ENCODE results near the gene COL1A1.

Gene COL1A1

DNA sequence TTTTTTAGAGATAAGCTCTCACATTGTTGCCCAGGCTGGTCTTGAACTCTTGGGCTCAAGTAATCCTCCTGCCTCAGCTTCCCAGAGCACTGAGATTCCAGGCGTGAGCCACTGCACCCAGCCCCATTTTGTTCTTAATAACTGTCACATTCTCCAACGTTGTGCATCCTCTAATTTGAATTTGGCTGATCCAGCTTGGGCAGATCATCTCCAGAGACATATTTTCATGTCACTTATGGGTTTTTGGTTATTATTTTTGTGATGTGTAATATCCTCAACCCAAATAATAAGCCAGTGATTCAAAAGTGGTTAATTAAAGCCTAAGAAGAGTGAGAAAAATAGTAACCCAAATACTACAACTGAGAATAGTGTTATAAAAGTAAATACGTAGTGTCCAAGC is 16.2 kb upstream of the COL1A1 start:
- DNase-seq (ENCODE audit: low read depth) = no peak
- no peak for TF ChIP-seq CTCF (IDR thresholded peaks at IDR 0.05; ENCODE audit: insufficient read depth, low read depth, low read length, missing control alignments)
- H3K4me3 ChIP-seq (ENCODE audit: low read depth, low read length) = no peak overlapping the region

DNA sequence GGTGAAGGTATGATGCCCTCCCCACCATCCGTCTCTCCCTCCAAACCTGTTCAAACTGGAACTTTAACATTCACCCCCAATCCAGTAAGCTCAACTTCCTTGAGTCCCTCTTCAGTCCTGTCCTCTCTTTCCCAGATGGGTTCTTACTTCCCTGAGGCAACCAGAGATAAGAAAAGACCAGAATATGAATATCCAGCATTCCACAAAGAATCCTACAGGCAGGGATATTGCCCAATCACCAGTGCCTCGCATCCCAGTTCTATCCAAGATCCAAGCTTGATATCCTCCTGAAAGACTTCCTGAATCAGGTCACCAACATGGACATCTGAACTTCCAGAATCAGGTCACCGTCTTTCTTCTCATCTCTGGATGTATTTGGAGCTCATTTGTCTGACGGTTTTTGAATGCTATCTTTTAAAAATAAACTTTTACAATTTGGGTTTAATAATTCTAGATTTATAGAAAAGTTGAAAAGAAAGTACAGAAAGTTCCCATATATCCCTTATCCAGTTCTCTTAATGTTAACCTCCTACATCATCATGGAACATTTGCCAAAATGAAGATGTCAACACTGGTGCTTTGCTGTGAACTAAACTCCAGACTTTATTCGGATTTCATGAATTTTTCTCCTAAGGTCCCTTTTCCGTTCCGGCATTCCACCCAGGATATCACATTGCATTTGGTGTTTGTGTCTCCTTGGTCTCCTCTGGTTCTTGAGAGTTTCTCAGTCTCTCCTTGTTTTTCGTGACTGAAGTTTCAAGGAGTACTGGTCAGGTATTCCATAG is 13.7 kb upstream of the COL1A1 start:
- no peak overlapping the region for H3K4me3 ChIP-seq (ENCODE audit: low read depth, low read length)
- TF ChIP-seq CTCF (IDR thresholded peaks at IDR 0.05; ENCODE audit: insufficient read depth, low read depth, low read length, missing control alignments) = no peak
- no peak for DNase-seq (ENCODE audit: low read depth)

- H3K4me3 ChIP-seq (ENCODE audit: low read depth, low read length) = no peak overlapping the region
- DNase-seq (ENCODE audit: low read depth) = peak; percentile 61
- TF ChIP-seq CTCF (IDR thresholded peaks at IDR 0.05; ENCODE audit: insufficient read depth, low read depth, low read length, missing control alignments) = no peak
Measured at GRCh38 chr17:50213026-50214022, 11.9 kb upstream of the COL1A1 start.

DNA sequence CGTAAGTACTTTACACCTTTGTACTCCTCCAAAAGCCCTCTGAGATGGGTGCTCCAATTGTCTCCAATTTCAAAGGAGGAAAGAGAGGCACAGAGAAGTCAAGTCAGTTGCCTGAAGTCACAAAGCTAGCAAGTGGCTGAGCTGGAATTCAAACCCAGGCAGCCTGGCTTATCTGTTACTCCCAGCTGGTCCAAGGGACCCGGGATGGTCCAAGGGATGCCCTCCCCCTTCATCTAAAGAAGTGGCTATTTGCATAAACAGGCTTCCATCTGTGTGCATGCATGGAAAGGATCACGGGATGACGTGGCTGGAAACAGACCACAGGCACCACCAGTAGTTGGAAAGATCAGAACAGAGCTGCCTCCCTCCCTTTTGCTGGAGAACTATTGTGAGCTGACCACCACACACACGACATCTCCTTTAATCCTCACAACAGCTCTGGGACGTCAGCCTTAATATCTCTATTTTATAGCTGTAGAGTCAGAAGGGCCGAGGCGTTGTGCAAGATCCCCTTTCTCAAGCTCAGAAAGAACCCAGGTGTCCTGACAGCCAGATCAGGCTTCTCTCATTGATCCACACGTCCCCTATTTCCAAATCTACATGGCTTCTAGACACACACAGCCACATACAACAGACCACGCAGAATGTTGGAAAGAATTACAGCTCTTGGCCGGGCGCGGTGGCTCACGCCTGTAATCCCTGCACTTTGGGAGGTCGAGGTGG is 10.9 kb upstream of the COL1A1 start:
- DNase-seq (ENCODE audit: low read depth) = no peak
- TF ChIP-seq CTCF (IDR thresholded peaks at IDR 0.05; ENCODE audit: insufficient read depth, low read depth, low read length, missing control alignments) = no peak
- no peak overlapping the region for H3K4me3 ChIP-seq (ENCODE audit: low read depth, low read length)

- H3K4me3 ChIP-seq (ENCODE audit: low read depth, low read length) = no peak overlapping the region
- TF ChIP-seq CTCF (IDR thresholded peaks at IDR 0.05; ENCODE audit: insufficient read depth, low read depth, low read length, missing control alignments) = no peak
- no peak for DNase-seq (ENCODE audit: low read depth)
Measured at GRCh38 chr17:50211249-50212120, 10.1 kb upstream of the COL1A1 start.

All from GM12865 (cell line).